Measurements from ENCODE around the gene GLB1L2. TPM values are rescaled to one million over a fixed set of nuclear protein-coding genes. Genes with fewer than 3 reads are reported as not detected.

GLB1L2 gene
- polyA plus RNA-seq, 1 experiment, result 0.11 TPM

DNA sequence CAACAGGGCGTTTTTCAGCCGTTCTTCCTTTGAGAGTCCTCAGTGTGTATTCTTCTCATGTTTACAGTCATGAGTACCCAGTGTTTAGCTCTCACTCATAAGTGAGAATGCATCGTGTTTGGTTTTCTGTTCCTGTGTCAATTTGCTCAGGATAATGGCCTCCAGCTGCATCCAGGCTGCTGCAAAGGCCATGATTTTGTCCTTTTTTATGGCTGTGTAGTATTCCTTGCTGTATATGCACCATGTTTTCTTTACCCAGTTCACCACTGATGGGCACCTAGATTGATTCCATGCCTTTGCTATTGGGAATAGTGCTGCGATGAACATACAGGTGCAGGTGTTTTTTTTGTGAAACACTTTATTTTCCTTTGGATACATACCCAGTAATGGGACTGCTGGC lies 56.8 kb downstream of the GLB1L2 start:
- no peak for DNase-seq (ENCODE audit: low read depth, low spot score)
- Histone ChIP-seq H3K27ac (ENCODE audit: low read depth, low read length) (no peak overlapping the region), H3K27me3 (ENCODE audit: control insufficient read depth, insufficient read depth, low read length) (no peaks in the 10 kb centered on the region), H3K9me3 (ENCODE audit: control insufficient read depth, insufficient read depth, low read length) (peaks cover 73% of the 10 kb centered on the region), H3K4me3 (ENCODE audit: low read depth, low read length) (no peak overlapping the region)
- TF ChIP-seq, protein P1, sequence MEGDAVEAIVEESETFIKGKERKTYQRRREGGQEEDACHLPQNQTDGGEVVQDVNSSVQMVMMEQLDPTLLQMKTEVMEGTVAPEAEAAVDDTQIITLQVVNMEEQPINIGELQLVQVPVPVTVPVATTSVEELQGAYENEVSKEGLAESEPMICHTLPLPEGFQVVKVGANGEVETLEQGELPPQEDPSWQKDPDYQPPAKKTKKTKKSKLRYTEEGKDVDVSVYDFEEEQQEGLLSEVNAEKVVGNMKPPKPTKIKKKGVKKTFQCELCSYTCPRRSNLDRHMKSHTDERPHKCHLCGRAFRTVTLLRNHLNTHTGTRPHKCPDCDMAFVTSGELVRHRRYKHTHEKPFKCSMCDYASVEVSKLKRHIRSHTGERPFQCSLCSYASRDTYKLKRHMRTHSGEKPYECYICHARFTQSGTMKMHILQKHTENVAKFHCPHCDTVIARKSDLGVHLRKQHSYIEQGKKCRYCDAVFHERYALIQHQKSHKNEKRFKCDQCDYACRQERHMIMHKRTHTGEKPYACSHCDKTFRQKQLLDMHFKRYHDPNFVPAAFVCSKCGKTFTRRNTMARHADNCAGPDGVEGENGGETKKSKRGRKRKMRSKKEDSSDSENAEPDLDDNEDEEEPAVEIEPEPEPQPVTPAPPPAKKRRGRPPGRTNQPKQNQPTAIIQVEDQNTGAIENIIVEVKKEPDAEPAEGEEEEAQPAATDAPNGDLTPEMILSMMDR (IDR thresholded peaks at IDR 0.05; ENCODE audit: low read depth, low read length), result no peak
- CTCF ChIA-PET, result no interaction called here
- POLR2A ChIA-PET, result no interaction called here

DNA sequence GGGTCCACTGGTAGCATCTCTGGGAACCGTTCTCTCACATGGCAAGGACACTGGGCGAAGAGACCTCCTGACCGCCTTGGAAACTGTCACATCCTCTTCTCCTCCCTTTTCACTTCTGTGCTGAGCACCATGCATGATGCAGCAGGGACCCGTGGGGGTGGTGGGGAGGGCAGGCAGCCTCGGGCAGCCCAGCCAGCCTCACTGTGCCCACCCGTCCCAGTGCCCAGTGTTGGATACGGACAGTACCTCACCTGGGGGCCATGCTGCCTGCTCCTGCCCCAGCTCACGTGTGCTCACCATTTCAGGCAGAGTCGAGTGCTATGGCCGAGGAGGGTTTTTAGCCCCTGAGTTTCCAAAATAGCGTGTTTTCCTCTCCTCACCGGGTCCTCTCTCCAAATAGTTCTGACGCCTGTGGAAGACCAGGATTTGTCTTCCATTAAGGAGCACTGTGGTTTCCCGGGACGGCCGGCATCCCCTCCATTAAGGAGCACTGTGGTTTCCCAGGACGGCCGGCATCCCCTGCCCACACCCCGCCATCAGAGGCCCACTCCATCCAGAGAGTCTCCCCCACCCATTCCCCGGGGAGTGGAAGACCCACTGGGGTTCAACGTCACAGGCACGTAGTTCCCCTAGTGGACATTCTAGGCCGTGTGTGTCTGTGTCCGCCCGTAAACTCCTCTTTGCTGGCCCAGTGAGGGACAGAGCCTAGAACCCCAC lies 57.8 kb downstream of the GLB1L2 start:
- POLR2A ChIA-PET, result no interaction called here
- TF ChIP-seq, protein P1 (IDR thresholded peaks at IDR 0.05; ENCODE audit: low read depth, low read length), result no peak
- Histone ChIP-seq H3K9me3 (ENCODE audit: control insufficient read depth, insufficient read depth, low read length) (peaks cover 72% of the 10 kb centered on the region), H3K4me3 (ENCODE audit: low read depth, low read length) (no peak overlapping the region), H3K27me3 (ENCODE audit: control insufficient read depth, insufficient read depth, low read length) (no peaks in the 10 kb centered on the region), H3K27ac (ENCODE audit: low read depth, low read length) (no peak overlapping the region)
- no peak for DNase-seq (ENCODE audit: low read depth, low spot score)
- CTCF ChIA-PET, result no interaction called here

DNA sequence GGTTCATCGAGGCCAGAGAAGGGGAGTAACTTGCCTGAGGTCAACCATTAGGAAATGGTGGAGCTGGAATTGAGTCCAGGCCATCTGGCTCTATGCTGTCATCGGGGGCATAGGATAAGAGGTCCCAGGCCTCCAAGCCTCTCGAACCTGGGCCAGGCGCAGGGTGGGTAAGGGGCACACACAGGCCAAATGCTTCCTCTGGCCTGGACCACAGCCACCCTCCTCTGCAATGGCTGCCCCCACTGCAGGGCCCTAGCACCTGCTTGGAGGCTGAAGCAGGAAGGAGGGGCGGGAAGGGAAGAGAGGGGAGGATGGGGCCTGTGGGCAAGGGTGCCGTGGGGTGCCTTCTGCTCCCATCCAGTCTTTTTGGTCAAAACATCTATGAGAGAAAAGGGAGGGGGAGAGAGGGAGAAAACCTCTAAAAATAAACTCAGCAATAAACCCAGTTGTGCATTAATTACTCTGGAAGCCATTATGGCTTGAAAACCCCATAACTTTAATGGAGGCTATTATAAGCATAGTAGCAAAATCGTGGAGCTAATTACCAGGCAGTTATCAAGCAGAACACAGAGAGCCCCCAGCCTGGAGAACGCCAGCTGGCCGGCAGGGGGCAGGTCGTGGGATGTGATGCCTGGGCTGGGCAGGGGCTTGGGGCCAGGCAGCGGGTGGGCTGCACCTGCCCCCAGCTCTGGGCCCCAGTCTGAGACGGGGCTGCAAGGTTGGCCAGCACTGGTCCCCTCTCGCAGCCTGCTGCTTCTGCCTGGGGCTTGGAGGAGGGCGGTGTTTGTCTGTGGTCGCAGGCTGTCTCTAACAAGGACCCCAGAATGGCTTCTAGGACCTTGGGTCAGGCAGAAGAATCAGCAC lies 59.1 kb downstream of the GLB1L2 start:
- Histone ChIP-seq H3K9me3 (ENCODE audit: control insufficient read depth, insufficient read depth, low read length) (peaks cover 62% of the 10 kb centered on the region), H3K27ac (ENCODE audit: low read depth, low read length) (no peak overlapping the region), H3K27me3 (ENCODE audit: control insufficient read depth, insufficient read depth, low read length) (no peaks in the 10 kb centered on the region), H3K4me3 (ENCODE audit: low read depth, low read length) (no peak overlapping the region)
- CTCF ChIA-PET, result no interaction called here
- POLR2A ChIA-PET, result no interaction called here
- DNase-seq (ENCODE audit: low read depth, low spot score), result no peak
- TF ChIP-seq, protein P1 (IDR thresholded peaks at IDR 0.05; ENCODE audit: low read depth, low read length), result no peak

DNA sequence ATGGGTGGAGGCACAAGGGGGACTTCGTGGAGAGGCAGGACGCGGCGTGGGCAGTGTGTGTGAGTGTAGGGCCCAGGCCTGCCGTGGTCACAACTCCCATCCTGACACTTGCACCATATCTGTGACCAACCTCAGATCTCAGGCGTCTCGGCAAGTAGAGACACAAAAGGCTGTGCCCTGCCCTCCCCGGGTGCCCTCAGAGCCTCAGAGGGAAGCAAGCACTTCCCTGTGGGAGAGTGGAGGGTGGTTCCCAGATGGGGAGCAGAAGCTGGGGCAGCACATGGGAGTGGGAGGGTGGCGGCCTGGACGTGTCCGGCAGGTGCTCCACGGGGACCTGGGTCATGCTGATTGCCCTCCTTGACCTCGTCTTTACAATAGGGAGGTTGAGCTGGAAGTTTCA lies 59.9 kb downstream of the GLB1L2 start:
- DNase-seq (ENCODE audit: low read depth, low spot score), result no peak
- Histone ChIP-seq H3K4me3 (ENCODE audit: low read depth, low read length) (no peak overlapping the region), H3K9me3 (ENCODE audit: control insufficient read depth, insufficient read depth, low read length) (peaks cover 62% of the 10 kb centered on the region), H3K27ac (ENCODE audit: low read depth, low read length) (no peak overlapping the region), H3K27me3 (ENCODE audit: control insufficient read depth, insufficient read depth, low read length) (no peaks in the 10 kb centered on the region)
- CTCF ChIA-PET, result no interaction called here
- TF ChIP-seq, protein P1 (IDR thresholded peaks at IDR 0.05; ENCODE audit: low read depth, low read length), result no peak
- POLR2A ChIA-PET, result no interaction called here

DNA sequence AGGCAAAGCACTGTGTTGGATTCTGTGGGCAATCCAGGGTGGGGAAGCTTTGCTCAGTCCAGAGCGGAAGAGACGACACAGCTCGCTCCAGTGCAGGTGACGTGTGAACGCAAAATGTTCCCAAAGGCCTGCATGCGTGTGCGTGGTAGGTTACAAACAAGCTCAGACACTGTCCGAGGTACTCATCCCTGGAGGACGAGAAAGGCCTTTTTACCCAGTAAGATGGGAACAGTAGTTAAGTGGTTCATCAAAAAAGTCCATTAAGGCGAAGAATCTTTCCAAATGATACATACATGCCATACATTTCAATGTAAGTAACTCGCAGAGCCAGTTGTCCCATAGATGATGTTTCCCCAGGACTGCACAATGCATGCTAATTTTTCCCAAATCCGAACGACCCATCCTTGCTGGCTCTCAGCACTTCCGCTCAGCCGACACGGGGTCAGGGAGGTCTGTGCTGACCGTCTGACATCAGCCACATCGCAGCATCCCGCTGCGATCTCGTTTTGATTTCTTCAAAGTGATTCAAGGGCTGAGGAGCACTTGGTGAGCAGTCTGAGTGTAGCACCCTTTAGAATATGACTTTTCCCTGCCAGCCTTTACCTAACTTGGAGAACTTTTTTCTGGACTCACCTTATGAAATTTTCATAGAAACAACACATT lies 61.3 kb downstream of the GLB1L2 start:
- H3K9me3 ChIP-seq (ENCODE audit: control insufficient read depth, insufficient read depth, low read length), result peaks cover 64% of the 10 kb centered on the region
- TF ChIP-seq, protein P1 (IDR thresholded peaks at IDR 0.05; ENCODE audit: low read depth, low read length), result no peak
- no peak for DNase-seq (ENCODE audit: low read depth, low spot score)
- H3K27ac ChIP-seq (ENCODE audit: low read depth, low read length), result no peak overlapping the region
- CTCF ChIA-PET, result no interaction called here
- no peaks in the 10 kb centered on the region for H3K27me3 ChIP-seq (ENCODE audit: control insufficient read depth, insufficient read depth, low read length)
- H3K4me3 ChIP-seq (ENCODE audit: low read depth, low read length), result no peak overlapping the region
- POLR2A ChIA-PET, result no interaction called here
